Nephron progenitor cell (in vitro differentiated cells): ENCODE data around the gene DDX1.
A peak's percentile ranks its signal among the peaks of the same experiment; 100 is the strongest.

Source experiments
- DNase-seq: peaks from one replicate; pipeline ENCODE4 v3.0.0; 2021
- H3K27ac Mint-ChIP-seq: 2 replicates; pipeline ENCODE4 v1.8.0; 2021; ENCODE audit warnings: mild to moderate bottlenecking, moderate library complexity, mixed read lengths
- H3K27me3 Mint-ChIP-seq: 2 replicates; pipeline ENCODE4 v1.8.0; 2021; ENCODE audit warnings: mild to moderate bottlenecking, low read depth, mixed read lengths; ENCODE audit not compliant: poor library complexity
- H3K36me3 Mint-ChIP-seq: 2 replicates; pipeline ENCODE4 v1.8.0; 2021; ENCODE audit warnings: low read depth, mixed read lengths
- H3K4me1 Mint-ChIP-seq: 2 replicates; pipeline ENCODE4 v1.8.0; 2021; ENCODE audit warnings: mixed read lengths
- H3K4me3 Mint-ChIP-seq: 2 replicates; pipeline ENCODE4 v1.8.0; 2021; ENCODE audit warnings: mild to moderate bottlenecking, moderate library complexity, mixed read lengths
- H3K9me3 Mint-ChIP-seq: 2 replicates; pipeline ENCODE4 v1.8.0; 2021; ENCODE audit warnings: mild to moderate bottlenecking, moderate library complexity, mixed read lengths
- TF ChIP-seq, protein P1 (sequence below): fragments of 200-600 bp; sonication (generic); IDR thresholded peaks from 2 replicates; pipeline ENCODE4 v1.5.0; 2021; ENCODE audit warnings: antibody characterized with exemption

Gene DDX1

DNA sequence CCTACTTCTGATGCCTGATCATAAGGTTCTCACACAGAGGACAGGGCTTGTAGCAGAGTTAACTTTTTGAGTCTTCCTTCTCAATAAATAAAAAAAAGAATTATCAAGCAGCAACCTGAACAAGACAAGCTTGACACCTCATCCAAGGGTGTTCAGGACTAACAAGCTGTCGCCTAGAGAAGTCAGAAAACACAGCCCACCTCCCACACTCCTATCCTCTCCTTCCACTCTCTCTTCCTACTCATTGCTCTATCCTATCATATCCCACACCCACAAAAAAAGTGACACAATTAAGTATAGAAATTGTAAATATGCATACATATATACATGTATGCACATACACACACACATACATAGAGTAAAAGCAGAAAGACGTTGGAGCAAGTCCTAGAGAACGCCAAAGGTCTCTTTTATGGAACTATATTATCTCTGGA lies 35.9 kb upstream of the DDX1 start:
- Mint-ChIP-seq H3K4me1 (peaks cover 45% of the 10 kb centered on the region), H3K9me3 (no peaks in the 10 kb centered on the region), H3K27ac (peak overlapping the region; percentile 80), H3K27me3 (no peaks in the 10 kb centered on the region), H3K4me3 (no peak overlapping the region), H3K36me3 (peaks cover 46% of the 10 kb centered on the region)
- DNase-seq = no peak
- TF ChIP-seq, protein P1, sequence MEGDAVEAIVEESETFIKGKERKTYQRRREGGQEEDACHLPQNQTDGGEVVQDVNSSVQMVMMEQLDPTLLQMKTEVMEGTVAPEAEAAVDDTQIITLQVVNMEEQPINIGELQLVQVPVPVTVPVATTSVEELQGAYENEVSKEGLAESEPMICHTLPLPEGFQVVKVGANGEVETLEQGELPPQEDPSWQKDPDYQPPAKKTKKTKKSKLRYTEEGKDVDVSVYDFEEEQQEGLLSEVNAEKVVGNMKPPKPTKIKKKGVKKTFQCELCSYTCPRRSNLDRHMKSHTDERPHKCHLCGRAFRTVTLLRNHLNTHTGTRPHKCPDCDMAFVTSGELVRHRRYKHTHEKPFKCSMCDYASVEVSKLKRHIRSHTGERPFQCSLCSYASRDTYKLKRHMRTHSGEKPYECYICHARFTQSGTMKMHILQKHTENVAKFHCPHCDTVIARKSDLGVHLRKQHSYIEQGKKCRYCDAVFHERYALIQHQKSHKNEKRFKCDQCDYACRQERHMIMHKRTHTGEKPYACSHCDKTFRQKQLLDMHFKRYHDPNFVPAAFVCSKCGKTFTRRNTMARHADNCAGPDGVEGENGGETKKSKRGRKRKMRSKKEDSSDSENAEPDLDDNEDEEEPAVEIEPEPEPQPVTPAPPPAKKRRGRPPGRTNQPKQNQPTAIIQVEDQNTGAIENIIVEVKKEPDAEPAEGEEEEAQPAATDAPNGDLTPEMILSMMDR = no peak

DNA sequence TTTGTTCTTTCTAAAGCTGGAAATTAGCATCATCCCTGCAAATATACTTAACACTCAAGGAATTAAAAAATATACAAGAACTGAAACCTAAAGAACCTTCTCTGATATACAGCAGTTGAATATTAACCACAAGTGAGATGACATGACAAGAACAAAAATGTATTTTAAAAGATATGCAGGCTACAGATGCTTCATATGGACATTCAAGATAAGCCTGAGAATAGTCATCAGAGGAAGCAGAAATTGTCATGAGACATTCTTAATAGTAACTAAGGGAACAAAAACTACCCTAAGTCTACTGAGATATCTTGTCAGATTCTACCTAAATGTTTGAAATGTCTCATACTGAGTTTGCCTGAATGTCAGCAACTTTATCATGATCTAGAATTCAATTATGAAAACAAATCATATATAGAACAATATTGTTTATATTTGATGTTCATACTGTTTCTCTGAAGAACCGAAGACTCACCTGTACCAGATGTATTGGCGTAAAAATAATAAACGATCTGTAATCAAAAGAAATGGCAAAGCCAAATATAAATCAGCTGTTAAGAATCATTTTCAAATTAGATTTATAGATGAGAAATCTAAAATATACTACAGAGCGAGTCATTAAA lies 35.2 kb upstream of the DDX1 start:
- TF ChIP-seq, protein P1 = no peak
- H3K4me3 Mint-ChIP-seq = no peak overlapping the region
- no peak overlapping the region for H3K27ac Mint-ChIP-seq
- no peaks in the 10 kb centered on the region for H3K27me3 Mint-ChIP-seq
- H3K36me3 Mint-ChIP-seq = peaks cover 44% of the 10 kb centered on the region
- DNase-seq = no peak
- no peaks in the 10 kb centered on the region for H3K9me3 Mint-ChIP-seq
- peaks cover 48% of the 10 kb centered on the region for H3K4me1 Mint-ChIP-seq

DNA sequence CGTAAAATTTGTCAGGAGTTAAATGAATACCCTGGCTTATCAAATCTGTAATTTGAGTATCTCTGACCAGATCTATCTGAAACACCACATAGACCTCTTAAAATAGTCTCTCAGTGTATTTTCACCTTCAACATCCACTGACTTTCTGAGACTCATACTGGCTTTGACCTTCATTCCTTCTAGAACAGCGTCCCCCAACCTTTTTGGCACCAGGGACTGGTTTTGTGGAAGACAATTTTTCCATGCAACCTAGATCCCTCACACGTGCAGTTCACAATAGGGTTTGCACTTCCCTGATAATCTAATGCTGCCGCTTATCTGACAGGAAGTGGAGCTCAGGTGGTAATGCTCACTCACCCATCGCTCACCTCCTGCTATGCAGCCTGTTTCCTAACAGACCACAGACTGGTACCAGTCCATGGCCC lies 33.8 kb upstream of the DDX1 start:
- Mint-ChIP-seq H3K4me3 (peak overlapping the region; percentile 65), H3K9me3 (no peaks in the 10 kb centered on the region), H3K27me3 (no peaks in the 10 kb centered on the region), H3K27ac (peak overlapping the region; percentile 31), H3K36me3 (peaks cover 31% of the 10 kb centered on the region), H3K4me1 (peaks cover 63% of the 10 kb centered on the region)
- no peak for DNase-seq
- TF ChIP-seq, protein P1 = no peak

DNA sequence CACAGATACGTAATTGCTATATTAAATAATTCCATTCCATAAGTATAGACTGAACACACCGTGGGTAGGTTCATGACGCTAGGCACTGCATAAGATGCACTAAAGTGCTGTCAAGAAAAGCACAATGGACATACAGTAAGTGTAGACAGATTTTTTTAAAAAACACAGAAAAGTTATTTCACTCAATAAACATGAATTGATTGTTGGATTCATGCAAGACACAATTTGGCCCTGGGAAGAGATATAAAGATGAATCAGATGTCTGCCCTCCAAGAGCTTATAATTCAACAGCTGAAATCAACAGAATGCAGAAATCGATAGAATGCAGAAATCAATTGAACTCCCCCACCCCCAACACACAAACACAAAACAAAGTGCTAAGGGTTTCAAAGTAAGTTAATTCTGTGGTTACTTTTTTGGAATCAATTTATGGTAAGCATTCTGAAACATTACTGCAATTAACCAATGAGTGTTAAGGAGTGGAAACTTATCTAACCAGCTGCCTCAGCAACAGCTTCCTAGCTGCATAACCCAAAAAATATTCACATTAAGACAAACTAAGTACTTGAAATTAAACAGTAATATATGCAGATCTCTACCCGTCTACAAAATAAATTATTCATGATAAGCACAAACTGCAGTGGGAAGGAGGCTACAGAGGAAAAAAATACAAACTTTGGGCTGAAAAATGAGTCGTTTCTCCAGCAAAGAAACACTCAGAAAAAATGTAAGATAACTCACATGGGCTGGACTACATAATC lies 32.1 kb upstream of the DDX1 start:
- DNase-seq = no peak
- Mint-ChIP-seq H3K4me1 (peaks cover 71% of the 10 kb centered on the region), H3K9me3 (no peaks in the 10 kb centered on the region), H3K27ac (no peak overlapping the region), H3K4me3 (peak overlapping the region; percentile 98), H3K36me3 (peaks cover 16% of the 10 kb centered on the region), H3K27me3 (peaks cover 5% of the 10 kb centered on the region)
- TF ChIP-seq, protein P1 = no peak

DNA sequence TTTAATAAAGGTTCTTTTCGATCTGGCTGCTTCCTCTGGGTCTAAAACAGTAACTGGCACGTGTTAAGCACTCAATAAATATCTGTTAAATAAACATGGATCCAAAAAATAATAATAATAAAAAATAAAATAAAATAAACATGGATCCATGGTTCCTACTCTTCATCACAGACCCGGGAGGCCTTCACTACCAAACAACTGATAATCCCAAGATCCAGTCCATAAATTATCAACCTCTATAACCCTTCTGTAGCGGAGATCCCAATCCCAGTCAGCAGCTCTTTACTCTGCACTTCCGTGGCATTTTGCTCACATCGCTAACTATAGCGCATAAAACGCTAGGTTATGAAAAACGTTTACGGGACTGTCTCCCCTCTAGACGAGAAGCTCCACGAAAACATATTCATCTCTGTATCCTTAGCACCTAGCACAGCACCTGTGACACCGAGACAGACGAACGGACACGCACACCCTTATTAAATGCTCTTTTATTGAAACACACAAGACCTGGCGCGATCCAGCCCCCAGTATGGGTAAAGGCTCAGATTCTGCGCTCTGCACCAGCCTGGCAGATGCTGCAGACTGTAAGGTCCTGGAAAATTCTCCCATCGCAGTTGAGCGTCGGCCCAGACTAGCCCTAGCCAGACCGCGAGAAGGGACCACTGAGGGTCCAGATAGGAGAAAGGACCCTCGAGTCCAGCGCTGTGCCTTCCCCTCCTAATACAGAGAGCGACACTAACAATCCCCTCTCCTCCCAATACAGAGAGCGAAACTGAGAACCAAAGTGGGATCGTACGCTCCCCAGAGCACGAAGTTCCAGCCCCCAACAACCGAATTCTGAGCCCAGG lies 31.3 kb upstream of the DDX1 start:
- Mint-ChIP-seq H3K27ac (peak overlapping the region; percentile 99), H3K4me1 (peaks cover 71% of the 10 kb centered on the region), H3K27me3 (peaks cover 5% of the 10 kb centered on the region), H3K9me3 (no peaks in the 10 kb centered on the region), H3K36me3 (peaks cover 7% of the 10 kb centered on the region), H3K4me3 (peak overlapping the region; percentile 98)
- peak; percentile 32 for DNase-seq
- TF ChIP-seq, protein P1 = no peak
